Stimulated activated CD4-positive, alpha-beta T cell treated with anti-CD3 and anti-CD28 coated beads, Interleukin-4, amount 100 ng/mL, for 1 hour (primary cell): ENCODE results near the gene ZNRF3.

Experiments
- DNase-seq: peaks from one replicate; pipeline ENCODE4 v3.0.0-alpha.2; 2020

ZNRF3 gene

GRCh38 chr22:29041408-29041807 lies 158.0 kb downstream of the ZNRF3 start:
- DNase-seq: no peak

- DNase-seq: no peak
Measured at GRCh38 chr22:29043906-29044575, 160.7 kb downstream of the ZNRF3 start.

- no peak for DNase-seq
Measured at GRCh38 chr22:29044657-29045176, 161.3 kb downstream of the ZNRF3 start.

- no peak for DNase-seq
Measured at GRCh38 chr22:29048822-29049654, 165.7 kb downstream of the ZNRF3 start.

- DNase-seq: no peak
Measured at GRCh38 chr22:29049655-29050263, 166.4 kb downstream of the ZNRF3 start.

- DNase-seq: no peak
Measured at GRCh38 chr22:29050457-29050856, 167.1 kb downstream of the ZNRF3 start.

- DNase-seq: no peak
Measured at GRCh38 chr22:29053048-29053702, 169.8 kb downstream of the ZNRF3 start.

- no peak for DNase-seq
Measured at GRCh38 chr22:29054251-29054767, 170.9 kb downstream of the ZNRF3 start.

GRCh38 chr22:29055192-29055830 lies 171.9 kb downstream of the ZNRF3 start:
- DNase-seq: no peak

- DNase-seq: no peak
Measured at GRCh38 chr22:29056472-29056871, 173.1 kb downstream of the ZNRF3 start.

GRCh38 chr22:29060251-29060869 lies 177.0 kb downstream of the ZNRF3 start:
- DNase-seq: no peak

- no peak for DNase-seq
Measured at GRCh38 chr22:29060931-29061330, 177.6 kb downstream of the ZNRF3 start.

- DNase-seq: no peak
Measured at GRCh38 chr22:29061773-29062172, 178.4 kb downstream of the ZNRF3 start, which contains the start of gene C22orf31. C22orf31 (minus strand) TSS chr22:29061831; CDS start chr22:29061792, 39 bp downstream.

- no peak for DNase-seq
Measured at GRCh38 chr22:29062286-29062821, 179.0 kb downstream of the ZNRF3 start.

- no peak for DNase-seq
Measured at GRCh38 chr22:29065468-29066190, 182.3 kb downstream of the ZNRF3 start.

- no peak for DNase-seq
Measured at GRCh38 chr22:29069463-29069862, 186.1 kb downstream of the ZNRF3 start.

GRCh38 chr22:29070490-29070889 lies 187.1 kb downstream of the ZNRF3 start:
- no peak for DNase-seq

GRCh38 chr22:29071261-29072045 lies 188.1 kb downstream of the ZNRF3 start:
- peak; percentile 33 for DNase-seq

GRCh38 chr22:29072193-29072978 lies 189.0 kb downstream of the ZNRF3 start:
- peak; percentile 86 for DNase-seq
